GM12878 (cell line): Measurements from ENCODE around the gene RPL10A. TPM values are rescaled to one million over a fixed set of nuclear protein-coding genes. Genes with fewer than 3 reads are reported as not detected.

ENCODE experiments used
- IRF4 ChIP-seq: IDR thresholded peaks from 2 replicates; pipeline ENCODE4 v1.6.1; 2011; ENCODE audit warnings: low read depth, low read length
- PRDM15 ChIP-seq: fragments of 450-650 bp; formaldehyde crosslinking; IDR thresholded peaks from 2 replicates; pipeline ENCODE4 v1.4.0; 2020; ENCODE audit warnings: mild to moderate bottlenecking, moderate library complexity
- REST ChIP-seq: IDR thresholded peaks from 2 replicates; pipeline ENCODE4 v1.6.1; 2012; ENCODE audit warnings: mild to moderate bottlenecking, low read depth, low read length
- ZSCAN29 ChIP-seq: fragments of 450-650 bp; IDR thresholded peaks from 2 replicates; pipeline ENCODE4 v1.6.1; 2017; ENCODE audit warnings: mild to moderate bottlenecking, moderate library complexity
- polyA plus RNA-seq, 11 experiments: library from polyadenylated mRNA; depleted of rRNA in 4 of 11; unstranded in 6 of 11; stranded (reverse) in 5 of 11; fragments of >200 nt; fragmentation: Nextera tagmentation in 4 of 11; fragmentation: Illumina TruSeq in 1 of 11; extraction: Ambion mirVana in 4 of 11; extraction: Trizol in 1 of 11; gene quantifications; 1 replicate in 1 of 11; 2 replicates in 10 of 11; pipeline versions ENCODE4 v1.2.1 to v1.2.3, GENCODE V29; 2011 to 2016; ENCODE audit warnings: inconsistent platforms in 2 of 11, missing spikeins in 2 of 11, low read depth in 1 of 11
- total RNA-seq, 4 experiments: library from RNA; depleted of rRNA in 3 of 4; stranded (reverse); fragments of >200 nt in 3 of 4; fragmentation: Illumina TruSeq in 1 of 4; extraction: Trizol in 1 of 4; gene quantifications; 2 replicates each; pipeline versions ENCODE4 v1.2.1 to v1.2.3, GENCODE V29; 2013 to 2021

RPL10A gene
- total and polyA plus RNA-seq, 10 of the 15 experiments (the other 5 are each of a cell fraction or from before 2014, with no cell fraction given): 833 to 4,029 (median 2,795) TPM

- no peak for TF ChIP-seq REST
- TF ChIP-seq PRDM15: no peak
- TF ChIP-seq IRF4: no peak
- TF ChIP-seq ZSCAN29: no peak
Observed at GRCh38 chr6:35485402-35485877, 17.2 kb downstream of the RPL10A start (continued).
